Measurements from ENCODE around the gene KIF14. TPM values are rescaled to one million over a fixed set of nuclear protein-coding genes. Genes with fewer than 3 reads are reported as not detected.

The KIF14 gene
- total and polyA plus RNA-seq, 2 of the 13 experiments (the other 11 are each of a cell fraction or from before 2014, with no cell fraction given) = 3.3 to 11.2 TPM

- TF ChIP-seq ZNF362 (CRISPR knock-in tag; IDR thresholded peaks at IDR 0.05; ENCODE audit: borderline replicate concordance) = peak; percentile 26; the same call in 1 of the 2 replicates
- no peak for TF ChIP-seq THAP8 (CRISPR knock-in tag; IDR thresholded peaks at IDR 0.05; ENCODE audit: borderline replicate concordance)
- no peak for TF ChIP-seq ZUFSP (CRISPR knock-in tag; IDR thresholded peaks at IDR 0.05; ENCODE audit: borderline replicate concordance)
- no peak for TF ChIP-seq ONECUT2 (CRISPR knock-in tag; IDR thresholded peaks at IDR 0.05)
- TF ChIP-seq ZNF224 (CRISPR knock-in tag; IDR thresholded peaks at IDR 0.05) = no peak
- no peak; the same call in 1 of the 2 replicates for TF ChIP-seq CENPBD1 (CRISPR knock-in tag; IDR thresholded peaks at IDR 0.05; ENCODE audit: borderline replicate concordance, low read depth)
- peak; percentile 43; the same call in 1 of the 2 replicates for TF ChIP-seq MEF2D (CRISPR knock-in tag; IDR thresholded peaks at IDR 0.05)
- 0 out of 2 replicates have a peak, but pooled peaks have one; percentile 46 for TF ChIP-seq ZNF33A (CRISPR knock-in tag; IDR thresholded peaks at IDR 0.05; ENCODE audit: borderline replicate concordance)
- TF ChIP-seq DBP (CRISPR knock-in tag; IDR thresholded peaks at IDR 0.05; ENCODE audit: not compliant biosample characterization) = peak; percentile 37
- no peak for TF ChIP-seq ZNF775 (CRISPR knock-in tag; IDR thresholded peaks at IDR 0.05; ENCODE audit: borderline replicate concordance)
- peak; percentile 81 for TF ChIP-seq TSC22D2 (CRISPR knock-in tag; IDR thresholded peaks at IDR 0.05; ENCODE audit: borderline replicate concordance)
- TF ChIP-seq PLRG1 (conservative IDR thresholded peaks at IDR 0.05) = no peak
- TF ChIP-seq ZMYM3 (CRISPR knock-in tag; IDR thresholded peaks at IDR 0.05) = no peak
- TF ChIP-seq LBX2 (CRISPR knock-in tag; IDR thresholded peaks at IDR 0.05; ENCODE audit: borderline replicate concordance) = no peak
- no peak for TF ChIP-seq CERS6 (CRISPR knock-in tag; IDR thresholded peaks at IDR 0.05)
- TF ChIP-seq SMAD1 (CRISPR knock-in tag; IDR thresholded peaks at IDR 0.05; ENCODE audit: borderline replicate concordance, low read depth) = no peak
- TF ChIP-seq ZSCAN30 (CRISPR knock-in tag; IDR thresholded peaks at IDR 0.05) = no peak
- TF ChIP-seq ATF4 (CRISPR knock-in tag; IDR thresholded peaks at IDR 0.05) = peak in 1 of 2 experiments; percentile 51; a peak in 2 of 4 replicates
- peak; percentile 69; the same call in 1 of the 2 replicates for TF ChIP-seq KLF12 (CRISPR knock-in tag; IDR thresholded peaks at IDR 0.05; ENCODE audit: borderline replicate concordance)
- peak; percentile 31; the same call in 1 of the 2 replicates for TF ChIP-seq KDM3A (CRISPR knock-in tag; IDR thresholded peaks at IDR 0.05; ENCODE audit: low read depth)
Observed at GRCh38 chr1:200669314-200670241, 49.0 kb upstream of the KIF14 start, which contains the start of gene DDX59 (continued).
